Left ventricle myocardium inferior (tissue), 1 donor: ENCODE measurements around the gene FAM184A. TPM values are rescaled to one million over a fixed set of nuclear protein-coding genes. Genes with fewer than 3 reads are reported as not detected.

Experiments used
- DNase-seq: peaks from one replicate; pipeline ENCODE4 v3.0.0-alpha.2; 2020
- H3K27ac ChIP-seq: fragments of 200-600 bp; replicated peaks from 2 replicates; pipeline ENCODE4 v1.8.0; 2021
- H3K27me3 ChIP-seq: fragments of 200-600 bp; 2 replicates; pipeline ENCODE4 v1.8.0; 2021; ENCODE audit warnings: low read depth
- H3K36me3 ChIP-seq: fragments of 200-600 bp; 2 replicates; pipeline ENCODE4 v1.8.0; 2021
- H3K4me1 ChIP-seq: fragments of 200-600 bp; 2 replicates; pipeline ENCODE4 v1.8.0; 2021
- H3K4me3 ChIP-seq: fragments of 200-600 bp; 2 replicates; pipeline ENCODE4 v1.8.0; 2021; ENCODE audit warnings: mild to moderate bottlenecking, moderate library complexity
- H3K9me3 ChIP-seq: fragments of 200-600 bp; replicated peaks from 2 replicates; pipeline ENCODE4 v1.8.0; 2021
- CTCF ChIP-seq: fragments of 200-600 bp; IDR thresholded peaks from 2 replicates; pipeline ENCODE4 v1.8.0; 2021; ENCODE audit warnings: antibody characterized with exemption, mild to moderate bottlenecking, borderline replicate concordance
- intact Hi-C: fragments of 100-400 bp; cut with micrococcal nuclease; formaldehyde crosslinking; loops from one replicate; pipeline ENCODE4 v1.11.0; 2022
- total RNA-seq: library from RNA; stranded (reverse); fragmentation: NEBNext Ultra II Directional; extraction: Animal tissue kit (Norgen Biotek cat#: 25700); gene quantifications from one replicate; pipeline ENCODE4 v1.2.1, GENCODE V29; 2021
- donor health status: DM: no; HTN: yes; CAD: no; lungs with severe emphysema.

FAM184A gene
- total RNA-seq, 1 donor from 2014 or later = 0.93 TPM

GRCh38 chr6:119077391-119077642 is 1.1 kb downstream of the FAM184A start:
- Histone ChIP-seq H3K4me1 (peaks cover 26% of the 10 kb centered on the region), H3K27ac (peak overlapping the region; percentile 72), H3K36me3 (no peaks in the 10 kb centered on the region), H3K27me3 (no peaks in the 10 kb centered on the region), H3K9me3 (no peaks in the 10 kb centered on the region), H3K4me3 (peak overlapping the region; percentile 84)
- DNase-seq = no peak
- intact Hi-C loops = no loop called here
- TF ChIP-seq CTCF = no peak

- Histone ChIP-seq H3K4me3 (peak overlapping the region; percentile 84), H3K9me3 (no peaks in the 10 kb centered on the region)
These were observed 1.7 kb downstream of the FAM184A start for GRCh38 chr6:119076576-119077390.

GRCh38 chr6:119076173-119076572 is 2.3 kb downstream of the FAM184A start:
- H3K27ac ChIP-seq = no peak overlapping the region
- TF ChIP-seq CTCF = no peak
- no peaks in the 10 kb centered on the region for H3K27me3 ChIP-seq
- H3K4me1 ChIP-seq = peaks cover 26% of the 10 kb centered on the region
- no peak for DNase-seq
- no peaks in the 10 kb centered on the region for H3K36me3 ChIP-seq
- intact Hi-C loops = no loop called here
- no peaks in the 10 kb centered on the region for H3K9me3 ChIP-seq
- no peak overlapping the region for H3K4me3 ChIP-seq

More at GRCh38 chr6:119076576-119077390, 1.7 kb downstream of the FAM184A start:
- no peak for TF ChIP-seq CTCF
- Histone ChIP-seq H3K4me1 (peaks cover 26% of the 10 kb centered on the region), H3K27ac (peak overlapping the region; percentile 72), H3K36me3 (no peaks in the 10 kb centered on the region), H3K27me3 (no peaks in the 10 kb centered on the region)
- intact Hi-C loops = no loop called here
- no peak for DNase-seq

- no peak for DNase-seq
- Histone ChIP-seq H3K4me1 (peaks cover 26% of the 10 kb centered on the region), H3K36me3 (no peaks in the 10 kb centered on the region), H3K4me3 (no peak overlapping the region), H3K27me3 (no peaks in the 10 kb centered on the region), H3K27ac (no peak overlapping the region), H3K9me3 (no peaks in the 10 kb centered on the region)
- no peak for TF ChIP-seq CTCF
- intact Hi-C loops = no loop called here
These were observed 3.1 kb downstream of the FAM184A start for GRCh38 chr6:119075200-119075981.

- H3K9me3 ChIP-seq = no peaks in the 10 kb centered on the region
- intact Hi-C loops = no loop called here
- DNase-seq = no peak
- H3K27me3 ChIP-seq = no peaks in the 10 kb centered on the region
- H3K36me3 ChIP-seq = no peaks in the 10 kb centered on the region
- H3K27ac ChIP-seq = no peak overlapping the region
- no peak overlapping the region for H3K4me3 ChIP-seq
- no peak for TF ChIP-seq CTCF
- peaks cover 12% of the 10 kb centered on the region for H3K4me1 ChIP-seq
These were observed 5.0 kb downstream of the FAM184A start for GRCh38 chr6:119073307-119074051.
